ENCODE measurements around the gene MYH9.
"Not testable (repeated sequence)": the region's sequence is repeated elsewhere in the genome, so short reads cannot be mapped to it uniquely, and the experiment has no call there.

Gene MYH9

GRCh38 chr22:36290391-36291075 lies 97.2 kb downstream of the MYH9 start:
- H3K4me3 ChIP-seq (ENCODE audit: low read depth in 1 of 5, low read length in 5 of 5); H3K27me3 ChIP-seq (ENCODE audit: control insufficient read depth in 5 of 5, insufficient read depth in 4 of 5, low read length in 5 of 5); H3K27ac ChIP-seq (ENCODE audit: low read depth, low read length); H3K9me3 ChIP-seq (ENCODE audit: control insufficient read depth in 5 of 5, low read length in 5 of 5); H3K9ac ChIP-seq (ENCODE audit: low read length in 5 of 5): not testable (repeated sequence)
- H3K36me3 ChIP-seq (ENCODE audit: control insufficient read depth in 5 of 5, insufficient read depth in 5 of 5, low read length in 5 of 5): peaks cover 0 to 84% (median 83%) of the 10 kb centered on the region in 5 donors
- peaks cover 4 to 12% (median 8%) of the 10 kb centered on the region in 5 donors for H3K4me1 ChIP-seq (ENCODE audit: control insufficient read depth in 5 of 5, insufficient read depth in 5 of 5, low read length in 5 of 5)

GRCh38 chr22:36289948-36290371 lies 97.8 kb downstream of the MYH9 start:
- not testable (repeated sequence) for H3K9me3 ChIP-seq (ENCODE audit: control insufficient read depth in 5 of 5, low read length in 5 of 5); H3K27ac ChIP-seq (ENCODE audit: low read depth, low read length); H3K9ac ChIP-seq (ENCODE audit: low read length in 5 of 5); H3K27me3 ChIP-seq (ENCODE audit: control insufficient read depth in 5 of 5, insufficient read depth in 4 of 5, low read length in 5 of 5); H3K4me3 ChIP-seq (ENCODE audit: low read depth in 1 of 5, low read length in 5 of 5)
- Histone ChIP-seq H3K36me3 (ENCODE audit: control insufficient read depth in 5 of 5, insufficient read depth in 5 of 5, low read length in 5 of 5) (peaks cover 0 to 84% (median 83%) of the 10 kb centered on the region in 5 donors), H3K4me1 (ENCODE audit: control insufficient read depth in 5 of 5, insufficient read depth in 5 of 5, low read length in 5 of 5) (peaks cover 4 to 12% (median 8%) of the 10 kb centered on the region in 5 donors)

GRCh38 chr22:36289406-36289870 lies 98.3 kb downstream of the MYH9 start:
- Histone ChIP-seq H3K4me1 (ENCODE audit: control insufficient read depth in 5 of 5, insufficient read depth in 5 of 5, low read length in 5 of 5) (peaks cover 4 to 12% (median 8%) of the 10 kb centered on the region in 5 donors), H3K27me3 (ENCODE audit: control insufficient read depth in 5 of 5, insufficient read depth in 4 of 5, low read length in 5 of 5) (no peaks in the 10 kb centered on the region), H3K36me3 (ENCODE audit: control insufficient read depth in 5 of 5, insufficient read depth in 5 of 5, low read length in 5 of 5) (peaks cover 0 to 84% (median 83%) of the 10 kb centered on the region in 5 donors), H3K4me3 (ENCODE audit: low read depth in 1 of 5, low read length in 5 of 5) (no peak overlapping the region), H3K27ac (ENCODE audit: low read depth, low read length) (no peak overlapping the region), H3K9me3 (ENCODE audit: control insufficient read depth in 5 of 5, low read length in 5 of 5) (no peaks in the 10 kb centered on the region), H3K9ac (ENCODE audit: low read length in 5 of 5) (no peak overlapping the region)

- H3K36me3 ChIP-seq (ENCODE audit: control insufficient read depth in 5 of 5, insufficient read depth in 5 of 5, low read length in 5 of 5): peaks cover 0 to 84% (median 83%) of the 10 kb centered on the region in 5 donors
These were observed 99.0 kb downstream of the MYH9 start for GRCh38 chr22:36288571-36289405.

GRCh38 chr22:36287881-36288515 lies 99.8 kb downstream of the MYH9 start:
- H3K27me3 ChIP-seq (ENCODE audit: control insufficient read depth in 5 of 5, insufficient read depth in 4 of 5, low read length in 5 of 5): no peaks in the 10 kb centered on the region

More at GRCh38 chr22:36288571-36289405, 99.0 kb downstream of the MYH9 start:
- Histone ChIP-seq H3K9ac (ENCODE audit: low read length in 5 of 5) (no peak overlapping the region), H3K4me3 (ENCODE audit: low read depth in 1 of 5, low read length in 5 of 5) (no peak overlapping the region), H3K27ac (ENCODE audit: low read depth, low read length) (no peak overlapping the region), H3K27me3 (ENCODE audit: control insufficient read depth in 5 of 5, insufficient read depth in 4 of 5, low read length in 5 of 5) (no peaks in the 10 kb centered on the region), H3K9me3 (ENCODE audit: control insufficient read depth in 5 of 5, low read length in 5 of 5) (no peaks in the 10 kb centered on the region), H3K4me1 (ENCODE audit: control insufficient read depth in 5 of 5, insufficient read depth in 5 of 5, low read length in 5 of 5) (peaks cover 4 to 12% (median 8%) of the 10 kb centered on the region in 5 donors)

GRCh38 chr22:36286096-36286957 lies 101.4 kb downstream of the MYH9 start:
- Histone ChIP-seq H3K27me3 (ENCODE audit: control insufficient read depth in 5 of 5, insufficient read depth in 4 of 5, low read length in 5 of 5) (no peaks in the 10 kb centered on the region), H3K27ac (ENCODE audit: low read depth, low read length) (peak overlapping the region; percentile 62), H3K4me3 (ENCODE audit: low read depth in 1 of 5, low read length in 5 of 5) (no peak overlapping the region), H3K9ac (ENCODE audit: low read length in 5 of 5) (peak overlapping the region in 1 of 5 donors; percentile 35), H3K4me1 (ENCODE audit: control insufficient read depth in 5 of 5, insufficient read depth in 5 of 5, low read length in 5 of 5) (peaks cover 4 to 12% (median 8%) of the 10 kb centered on the region in 5 donors), H3K36me3 (ENCODE audit: control insufficient read depth in 5 of 5, insufficient read depth in 5 of 5, low read length in 5 of 5) (peaks cover 0 to 85% (median 82%) of the 10 kb centered on the region in 5 donors), H3K9me3 (ENCODE audit: control insufficient read depth in 5 of 5, low read length in 5 of 5) (no peaks in the 10 kb centered on the region)

More at GRCh38 chr22:36287881-36288515, 99.8 kb downstream of the MYH9 start:
- Histone ChIP-seq H3K9ac (ENCODE audit: low read length in 5 of 5) (no peak overlapping the region), H3K27ac (ENCODE audit: low read depth, low read length) (no peak overlapping the region), H3K9me3 (ENCODE audit: control insufficient read depth in 5 of 5, low read length in 5 of 5) (no peaks in the 10 kb centered on the region), H3K4me3 (ENCODE audit: low read depth in 1 of 5, low read length in 5 of 5) (no peak overlapping the region), H3K4me1 (ENCODE audit: control insufficient read depth in 5 of 5, insufficient read depth in 5 of 5, low read length in 5 of 5) (peaks cover 4 to 12% (median 8%) of the 10 kb centered on the region in 5 donors), H3K36me3 (ENCODE audit: control insufficient read depth in 5 of 5, insufficient read depth in 5 of 5, low read length in 5 of 5) (peaks cover 0 to 83% (median 81%) of the 10 kb centered on the region in 5 donors)

- peaks cover 4 to 12% (median 8%) of the 10 kb centered on the region in 5 donors for H3K4me1 ChIP-seq (ENCODE audit: control insufficient read depth in 5 of 5, insufficient read depth in 5 of 5, low read length in 5 of 5)
- H3K9me3 ChIP-seq (ENCODE audit: control insufficient read depth in 5 of 5, low read length in 5 of 5): no peaks in the 10 kb centered on the region
- no peak overlapping the region for H3K9ac ChIP-seq (ENCODE audit: low read length in 5 of 5)
- H3K4me3 ChIP-seq (ENCODE audit: low read depth in 1 of 5, low read length in 5 of 5): no peak overlapping the region
- peaks cover 0 to 90% (median 87%) of the 10 kb centered on the region in 5 donors for H3K36me3 ChIP-seq (ENCODE audit: control insufficient read depth in 5 of 5, insufficient read depth in 5 of 5, low read length in 5 of 5)
- no peaks in the 10 kb centered on the region for H3K27me3 ChIP-seq (ENCODE audit: control insufficient read depth in 5 of 5, insufficient read depth in 4 of 5, low read length in 5 of 5)
- H3K27ac ChIP-seq (ENCODE audit: low read depth, low read length): no peak overlapping the region
These were observed 102.2 kb downstream of the MYH9 start for GRCh38 chr22:36285545-36285944.

GRCh38 chr22:36285017-36285416 lies 102.8 kb downstream of the MYH9 start:
- Histone ChIP-seq H3K27ac (ENCODE audit: low read depth, low read length) (no peak overlapping the region), H3K4me3 (ENCODE audit: low read depth in 1 of 5, low read length in 5 of 5) (no peak overlapping the region), H3K4me1 (ENCODE audit: control insufficient read depth in 5 of 5, insufficient read depth in 5 of 5, low read length in 5 of 5) (peaks cover 4 to 15% (median 12%) of the 10 kb centered on the region in 5 donors), H3K27me3 (ENCODE audit: control insufficient read depth in 5 of 5, insufficient read depth in 4 of 5, low read length in 5 of 5) (no peaks in the 10 kb centered on the region), H3K9ac (ENCODE audit: low read length in 5 of 5) (no peak overlapping the region), H3K36me3 (ENCODE audit: control insufficient read depth in 5 of 5, insufficient read depth in 5 of 5, low read length in 5 of 5) (peaks cover 0 to 90% (median 88%) of the 10 kb centered on the region in 5 donors), H3K9me3 (ENCODE audit: control insufficient read depth in 5 of 5, low read length in 5 of 5) (no peaks in the 10 kb centered on the region)

- H3K4me3 ChIP-seq (ENCODE audit: low read depth in 1 of 5, low read length in 5 of 5): no peak overlapping the region
- H3K9me3 ChIP-seq (ENCODE audit: control insufficient read depth in 5 of 5, low read length in 5 of 5): no peaks in the 10 kb centered on the region
- peaks cover 0 to 81% (median 80%) of the 10 kb centered on the region in 5 donors for H3K36me3 ChIP-seq (ENCODE audit: control insufficient read depth in 5 of 5, insufficient read depth in 5 of 5, low read length in 5 of 5)
- no peak overlapping the region for H3K27ac ChIP-seq (ENCODE audit: low read depth, low read length)
- peaks cover 4 to 23% (median 20%) of the 10 kb centered on the region in 5 donors for H3K4me1 ChIP-seq (ENCODE audit: control insufficient read depth in 5 of 5, insufficient read depth in 5 of 5, low read length in 5 of 5)
- H3K9ac ChIP-seq (ENCODE audit: low read length in 5 of 5): no peak overlapping the region
- H3K27me3 ChIP-seq (ENCODE audit: control insufficient read depth in 5 of 5, insufficient read depth in 4 of 5, low read length in 5 of 5): no peaks in the 10 kb centered on the region
These were observed 103.6 kb downstream of the MYH9 start for GRCh38 chr22:36284171-36284571.

All from subcutaneous abdominal adipose tissue (tissue), 5 donors.